HEK293 (cell line): ENCODE results near the gene MGAT1.

ENCODE experiments used
- SCRT1 ChIP-seq: fragments of 450-650 bp; formaldehyde crosslinking; IDR thresholded peaks from 2 replicates; pipeline ENCODE4 v1.5.1; 2016; ENCODE audit warnings: missing biosample characterization, missing genetic modification characterization, borderline replicate concordance
- ZNF175 ChIP-seq: fragments of 450-650 bp; formaldehyde crosslinking; IDR thresholded peaks from 2 replicates; pipeline ENCODE4 v1.5.1; 2016; ENCODE audit warnings: missing biosample characterization, missing genetic modification characterization
- ZNF19 ChIP-seq: fragments of 450-650 bp; formaldehyde crosslinking; IDR thresholded peaks from 2 replicates; pipeline ENCODE4; 2016; ENCODE audit warnings: missing biosample characterization, missing genetic modification characterization, low read depth
- ZNF223 ChIP-seq: fragments of 450-650 bp; formaldehyde crosslinking; IDR thresholded peaks from 2 replicates; pipeline ENCODE4 v1.5.1; 2016; ENCODE audit warnings: missing biosample characterization, missing genetic modification characterization
- TF ChIP-seq, protein P1 (sequence below): fragments of 450-650 bp; formaldehyde crosslinking; IDR thresholded peaks from 2 replicates; pipeline ENCODE4 v1.5.1; 2016; ENCODE audit warnings: missing biosample characterization, missing genetic modification characterization
- TF ChIP-seq, protein P2 (sequence below): sonication (generic); formaldehyde crosslinking; IDR thresholded peaks from 2 replicates; pipeline ENCODE4 v1.8.1; 2022; ENCODE audit warnings: mild to moderate bottlenecking, moderate library complexity, missing genetic modification reagents
- TF ChIP-seq, protein P3 (sequence below): fragments of 450-650 bp; formaldehyde crosslinking; IDR thresholded peaks from 2 replicates; pipeline ENCODE4 v1.5.1; 2016; ENCODE audit warnings: missing biosample characterization, missing genetic modification characterization

DNA sequence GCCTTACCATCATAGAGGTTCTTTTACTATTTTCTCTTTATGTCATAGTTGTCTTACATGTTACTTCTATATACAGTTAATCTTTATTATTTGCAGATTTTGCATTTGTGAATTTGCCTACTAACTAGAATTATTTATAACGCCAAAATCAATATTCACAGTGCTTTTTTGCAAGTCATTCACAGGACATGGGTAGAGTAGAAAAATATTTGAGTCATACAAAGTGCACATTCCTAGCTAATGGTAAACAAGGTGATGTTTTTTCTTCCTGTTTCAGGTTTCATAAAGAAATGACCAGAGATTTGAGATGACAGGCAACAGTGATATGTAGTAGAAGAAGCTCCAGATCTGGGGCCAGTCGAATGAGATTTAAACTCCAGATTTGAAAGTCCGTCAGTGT is 32.8 kb downstream of the MGAT1 start:
- TF ChIP-seq, protein P1, sequence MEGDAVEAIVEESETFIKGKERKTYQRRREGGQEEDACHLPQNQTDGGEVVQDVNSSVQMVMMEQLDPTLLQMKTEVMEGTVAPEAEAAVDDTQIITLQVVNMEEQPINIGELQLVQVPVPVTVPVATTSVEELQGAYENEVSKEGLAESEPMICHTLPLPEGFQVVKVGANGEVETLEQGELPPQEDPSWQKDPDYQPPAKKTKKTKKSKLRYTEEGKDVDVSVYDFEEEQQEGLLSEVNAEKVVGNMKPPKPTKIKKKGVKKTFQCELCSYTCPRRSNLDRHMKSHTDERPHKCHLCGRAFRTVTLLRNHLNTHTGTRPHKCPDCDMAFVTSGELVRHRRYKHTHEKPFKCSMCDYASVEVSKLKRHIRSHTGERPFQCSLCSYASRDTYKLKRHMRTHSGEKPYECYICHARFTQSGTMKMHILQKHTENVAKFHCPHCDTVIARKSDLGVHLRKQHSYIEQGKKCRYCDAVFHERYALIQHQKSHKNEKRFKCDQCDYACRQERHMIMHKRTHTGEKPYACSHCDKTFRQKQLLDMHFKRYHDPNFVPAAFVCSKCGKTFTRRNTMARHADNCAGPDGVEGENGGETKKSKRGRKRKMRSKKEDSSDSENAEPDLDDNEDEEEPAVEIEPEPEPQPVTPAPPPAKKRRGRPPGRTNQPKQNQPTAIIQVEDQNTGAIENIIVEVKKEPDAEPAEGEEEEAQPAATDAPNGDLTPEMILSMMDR (tag by site-specific recombination) = no peak
- TF ChIP-seq ZNF19 (tag by site-specific recombination) = no peak
- TF ChIP-seq, protein P2, sequence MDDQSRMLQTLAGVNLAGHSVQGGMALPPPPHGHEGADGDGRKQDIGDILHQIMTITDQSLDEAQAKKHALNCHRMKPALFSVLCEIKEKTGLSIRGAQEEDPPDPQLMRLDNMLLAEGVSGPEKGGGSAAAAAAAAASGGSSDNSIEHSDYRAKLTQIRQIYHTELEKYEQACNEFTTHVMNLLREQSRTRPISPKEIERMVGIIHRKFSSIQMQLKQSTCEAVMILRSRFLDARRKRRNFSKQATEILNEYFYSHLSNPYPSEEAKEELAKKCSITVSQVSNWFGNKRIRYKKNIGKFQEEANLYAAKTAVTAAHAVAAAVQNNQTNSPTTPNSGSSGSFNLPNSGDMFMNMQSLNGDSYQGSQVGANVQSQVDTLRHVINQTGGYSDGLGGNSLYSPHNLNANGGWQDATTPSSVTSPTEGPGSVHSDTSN (CRISPR knock-in tag) = no peak
- TF ChIP-seq, protein P3, sequence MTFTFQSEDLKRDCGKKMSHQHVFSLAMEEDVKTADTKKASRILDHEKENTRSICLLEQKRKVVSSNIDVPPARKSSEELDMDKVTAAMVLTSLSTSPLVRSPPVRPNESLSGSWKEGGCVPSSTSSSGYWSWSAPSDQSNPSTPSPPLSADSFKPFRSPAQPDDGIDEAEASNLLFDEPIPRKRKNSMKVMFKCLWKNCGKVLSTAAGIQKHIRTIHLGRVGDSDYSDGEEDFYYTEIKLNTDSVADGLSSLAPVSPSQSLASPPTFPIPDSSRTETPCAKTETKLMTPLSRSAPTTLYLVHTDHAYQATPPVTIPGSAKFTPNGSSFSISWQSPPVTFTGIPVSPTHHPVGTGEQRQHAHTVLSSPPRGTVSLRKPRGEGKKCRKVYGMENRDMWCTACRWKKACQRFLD (tag by site-specific recombination) = no peak
- no peak for TF ChIP-seq ZNF175 (tag by site-specific recombination)
- TF ChIP-seq SCRT1 (tag by site-specific recombination) = no peak
- no peak for TF ChIP-seq ZNF223
